HG02623 (cell line): ENCODE measurements around the gene MUC4.

Experiments
- ATAC-seq: cut with Tn5 transposase; IDR thresholded peaks from one replicate; pipeline ENCODE4 v1.9.1; 2021; ENCODE audit warnings: moderate library complexity; ENCODE audit not compliant: unreplicated experiment

The MUC4 gene

GRCh38 chr3:195700319-195700718, 111.4 kb downstream of the MUC4 start:
- no peak for ATAC-seq

- ATAC-seq: no peak
These were observed 111.9 kb downstream of the MUC4 start for GRCh38 chr3:195699860-195700259.

- ATAC-seq: no peak
These were observed 112.3 kb downstream of the MUC4 start for GRCh38 chr3:195699388-195699771.

- no peak for ATAC-seq
These were observed 112.9 kb downstream of the MUC4 start for GRCh38 chr3:195698647-195699387.

GRCh38 chr3:195698325-195698646, 113.4 kb downstream of the MUC4 start:
- ATAC-seq: no peak

- no peak for ATAC-seq
These were observed 114.0 kb downstream of the MUC4 start for GRCh38 chr3:195697582-195698324.
